Measurements from ENCODE around the gene ASIC2.

ASIC2 gene

GRCh38 chr17:33113276-33113990 is 179.7 kb downstream of the ASIC2 start:
- peak in 1 of 2 donors; percentile 8 for DNase-seq (ENCODE audit: low read depth in 2 of 2)
- no peak overlapping the region for H3K4me3 ChIP-seq (replicated peaks in 1 of 2; ENCODE audit: low read depth in 2 of 2, low read length in 2 of 2)
- TF ChIP-seq CTCF (IDR thresholded peaks at IDR 0.05; ENCODE audit: low read depth, low read length) = no peak

DNA sequence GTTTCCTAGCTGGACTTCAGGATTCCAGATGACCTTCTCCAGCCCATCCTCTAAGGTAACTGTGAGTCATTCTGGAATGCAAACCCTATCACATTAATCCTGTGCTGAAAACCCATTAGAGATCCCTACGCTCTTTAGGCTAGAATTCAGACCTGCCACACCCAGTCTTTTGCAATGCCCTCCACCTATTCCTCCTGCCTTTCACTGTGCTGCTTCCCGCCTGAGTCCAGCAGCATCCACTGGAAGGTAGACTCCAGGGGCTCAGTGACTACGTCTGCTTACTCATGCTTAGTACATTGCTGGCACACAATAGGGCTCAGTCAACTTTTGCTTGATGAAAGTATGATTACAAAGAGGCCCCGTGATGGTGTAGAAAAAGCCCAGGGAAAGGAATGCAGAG is 180.3 kb downstream of the ASIC2 start:
- no peak overlapping the region for H3K4me3 ChIP-seq (replicated peaks in 1 of 2; ENCODE audit: low read depth in 2 of 2, low read length in 2 of 2)
- TF ChIP-seq CTCF (IDR thresholded peaks at IDR 0.05; ENCODE audit: low read depth, low read length) = no peak
- DNase-seq (ENCODE audit: low read depth in 2 of 2) = peak in 1 of 2 donors; percentile 29

DNA sequence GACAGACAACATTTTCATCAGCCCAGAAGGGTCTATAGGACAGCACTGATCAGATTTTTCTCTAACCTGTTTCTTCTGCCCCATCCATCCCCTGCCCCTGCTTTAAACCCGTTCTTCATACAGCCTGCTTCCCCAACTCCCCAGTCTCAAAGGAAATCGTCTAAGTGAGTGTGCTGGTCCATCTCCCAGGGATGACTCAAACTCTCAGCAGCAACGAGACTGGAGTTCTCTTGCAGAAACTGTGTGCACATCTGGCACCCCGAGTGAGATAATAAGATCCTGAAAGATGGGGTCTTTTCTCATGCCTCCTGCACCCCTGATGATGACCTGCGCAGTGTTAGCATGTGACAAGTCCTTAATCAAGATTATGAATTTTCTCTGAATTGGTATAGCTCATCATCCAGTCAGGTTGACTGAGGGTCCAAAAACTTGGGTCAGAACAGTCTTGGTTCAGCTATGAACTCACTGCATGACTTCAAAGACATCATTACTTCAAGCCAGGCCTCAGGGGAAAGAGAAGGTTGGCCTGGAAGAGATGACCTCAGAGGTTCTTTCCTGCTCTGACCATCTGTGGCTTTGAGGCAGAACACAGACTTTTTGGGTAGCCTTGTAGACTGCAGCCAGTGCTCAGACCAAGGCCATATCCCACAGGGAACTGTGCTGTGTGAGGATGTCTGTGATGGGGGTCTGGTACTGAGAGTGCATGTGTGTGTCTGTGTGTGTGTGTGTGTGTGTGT is 183.6 kb downstream of the ASIC2 start:
- no peak overlapping the region for H3K4me3 ChIP-seq (replicated peaks in 1 of 2; ENCODE audit: low read depth in 2 of 2, low read length in 2 of 2)
- no peak for TF ChIP-seq CTCF (IDR thresholded peaks at IDR 0.05; ENCODE audit: low read depth, low read length)
- DNase-seq (ENCODE audit: low read depth in 2 of 2) = no peak

DNA sequence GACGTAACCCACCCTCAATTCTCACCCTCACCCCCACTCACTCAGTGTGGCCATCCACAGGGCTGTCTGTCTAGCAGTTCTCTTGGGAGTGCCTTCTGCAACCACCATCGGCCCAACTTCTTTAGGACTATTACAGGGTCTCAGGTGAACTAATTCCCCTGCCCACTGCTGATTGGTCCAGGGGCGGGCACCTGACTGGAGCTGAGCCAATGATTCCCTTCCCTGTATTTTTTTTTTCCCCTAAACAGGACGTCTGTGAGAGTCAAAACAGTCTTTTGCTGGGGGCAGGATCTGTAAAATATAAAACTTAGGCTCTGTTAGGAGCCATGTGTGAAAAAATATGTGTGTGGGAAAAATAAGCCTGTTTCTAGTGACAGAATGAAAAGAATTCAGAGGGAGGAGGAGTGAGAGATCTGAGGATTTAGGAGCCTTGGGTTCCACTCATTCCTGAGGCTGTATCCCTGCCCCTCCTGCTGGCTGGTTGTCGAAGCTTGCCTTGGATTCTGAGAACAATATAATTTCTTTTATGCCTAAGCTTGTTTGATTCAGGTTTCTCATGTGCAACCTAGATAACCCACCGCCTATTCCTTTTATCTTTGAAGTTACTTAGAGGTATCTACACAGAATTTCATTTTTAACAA is 186.4 kb downstream of the ASIC2 start:
- no peak for TF ChIP-seq CTCF (IDR thresholded peaks at IDR 0.05; ENCODE audit: low read depth, low read length)
- H3K4me3 ChIP-seq (replicated peaks in 1 of 2; ENCODE audit: low read depth in 2 of 2, low read length in 2 of 2) = no peak overlapping the region
- DNase-seq (ENCODE audit: low read depth in 2 of 2) = no peak

GRCh38 chr17:33105911-33106310 is 187.2 kb downstream of the ASIC2 start:
- no peak for DNase-seq (ENCODE audit: low read depth in 2 of 2)
- no peak overlapping the region for H3K4me3 ChIP-seq (replicated peaks in 1 of 2; ENCODE audit: low read depth in 2 of 2, low read length in 2 of 2)
- no peak for TF ChIP-seq CTCF (IDR thresholded peaks at IDR 0.05; ENCODE audit: low read depth, low read length)

DNA sequence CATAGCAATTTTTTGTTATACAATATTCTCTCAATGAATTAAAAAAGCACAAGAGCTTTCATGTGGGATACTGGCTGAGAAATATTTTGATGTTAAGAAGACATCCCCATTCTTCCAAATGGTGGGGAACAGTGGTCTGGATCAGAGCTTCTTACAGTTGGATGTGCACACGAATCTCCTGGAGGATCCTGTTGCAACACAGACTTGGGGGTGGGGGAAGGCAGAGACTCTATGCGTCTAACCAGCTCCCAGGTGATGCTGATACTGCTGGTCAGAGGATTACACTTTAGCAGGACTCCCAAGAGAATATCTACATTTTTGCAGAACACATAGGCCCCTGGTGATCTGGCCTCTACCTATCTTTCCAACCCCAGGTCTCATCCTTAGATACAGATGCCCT is 193.2 kb downstream of the ASIC2 start:
- no peak overlapping the region for H3K4me3 ChIP-seq (replicated peaks in 1 of 2; ENCODE audit: low read depth in 2 of 2, low read length in 2 of 2)
- no peak for DNase-seq (ENCODE audit: low read depth in 2 of 2)
- no peak for TF ChIP-seq CTCF (IDR thresholded peaks at IDR 0.05; ENCODE audit: low read depth, low read length)
